ENCODE results near the gene BBS10.

DNA sequence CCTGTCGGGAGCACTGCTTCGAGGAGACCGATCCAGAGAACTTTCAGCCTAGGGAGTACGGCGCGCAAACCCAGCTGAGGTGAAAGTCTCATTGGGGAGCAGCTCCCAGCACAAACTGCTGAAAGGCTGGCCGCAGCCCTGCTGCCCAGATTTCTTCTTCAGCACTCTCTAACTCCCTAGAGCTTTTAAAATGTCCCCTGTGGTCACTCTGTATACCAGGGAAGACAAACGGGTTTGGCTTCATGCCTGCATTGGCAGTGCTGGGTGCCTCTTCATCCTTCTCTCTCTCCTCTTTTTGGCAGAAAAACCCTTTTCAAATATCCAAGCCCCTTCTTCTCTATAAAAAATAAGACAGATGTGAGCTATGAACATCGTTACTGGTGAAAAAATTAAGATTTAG, 34.9 kb downstream of the BBS10 start:
- TF ChIP-seq, protein P1, sequence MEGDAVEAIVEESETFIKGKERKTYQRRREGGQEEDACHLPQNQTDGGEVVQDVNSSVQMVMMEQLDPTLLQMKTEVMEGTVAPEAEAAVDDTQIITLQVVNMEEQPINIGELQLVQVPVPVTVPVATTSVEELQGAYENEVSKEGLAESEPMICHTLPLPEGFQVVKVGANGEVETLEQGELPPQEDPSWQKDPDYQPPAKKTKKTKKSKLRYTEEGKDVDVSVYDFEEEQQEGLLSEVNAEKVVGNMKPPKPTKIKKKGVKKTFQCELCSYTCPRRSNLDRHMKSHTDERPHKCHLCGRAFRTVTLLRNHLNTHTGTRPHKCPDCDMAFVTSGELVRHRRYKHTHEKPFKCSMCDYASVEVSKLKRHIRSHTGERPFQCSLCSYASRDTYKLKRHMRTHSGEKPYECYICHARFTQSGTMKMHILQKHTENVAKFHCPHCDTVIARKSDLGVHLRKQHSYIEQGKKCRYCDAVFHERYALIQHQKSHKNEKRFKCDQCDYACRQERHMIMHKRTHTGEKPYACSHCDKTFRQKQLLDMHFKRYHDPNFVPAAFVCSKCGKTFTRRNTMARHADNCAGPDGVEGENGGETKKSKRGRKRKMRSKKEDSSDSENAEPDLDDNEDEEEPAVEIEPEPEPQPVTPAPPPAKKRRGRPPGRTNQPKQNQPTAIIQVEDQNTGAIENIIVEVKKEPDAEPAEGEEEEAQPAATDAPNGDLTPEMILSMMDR (IDR thresholded peaks at IDR 0.05) = no peak
- TF ChIP-seq POLR2A (IDR thresholded peaks at IDR 0.05) = no peak
